ENCODE measurements around the gene MYO7B.

The MYO7B gene

DNA sequence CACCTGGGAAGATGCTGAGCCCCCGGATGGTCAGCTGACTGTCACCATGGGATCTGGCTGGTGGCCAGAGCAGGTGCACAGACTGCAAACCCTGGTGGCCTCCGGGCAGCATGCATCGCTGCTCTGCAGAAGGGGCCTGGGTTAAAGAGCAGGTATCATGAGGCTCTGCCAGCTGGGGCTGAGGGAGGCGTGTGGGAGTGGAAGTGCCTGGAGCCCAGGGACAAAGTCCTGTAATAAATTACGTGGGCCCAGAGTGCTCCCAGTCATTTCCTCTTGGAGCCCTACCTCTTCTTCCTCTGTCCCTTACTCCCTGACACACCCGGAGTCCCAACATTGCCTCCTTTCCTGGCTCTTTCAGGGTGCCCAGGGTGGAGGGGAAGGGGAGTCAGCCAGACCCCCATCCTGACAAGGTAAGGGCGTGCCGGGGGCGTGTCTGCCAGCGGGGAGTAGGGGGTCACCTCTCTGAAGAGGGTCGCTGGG is at the start of gene MYO7B:
Gene MYO7B, plus strand, starts transcription at position 262 of the 480 bp plus-strand sequence. CDS start 24,040 bp downstream, outside the sequence.
- DNase-seq: no peak

DNA sequence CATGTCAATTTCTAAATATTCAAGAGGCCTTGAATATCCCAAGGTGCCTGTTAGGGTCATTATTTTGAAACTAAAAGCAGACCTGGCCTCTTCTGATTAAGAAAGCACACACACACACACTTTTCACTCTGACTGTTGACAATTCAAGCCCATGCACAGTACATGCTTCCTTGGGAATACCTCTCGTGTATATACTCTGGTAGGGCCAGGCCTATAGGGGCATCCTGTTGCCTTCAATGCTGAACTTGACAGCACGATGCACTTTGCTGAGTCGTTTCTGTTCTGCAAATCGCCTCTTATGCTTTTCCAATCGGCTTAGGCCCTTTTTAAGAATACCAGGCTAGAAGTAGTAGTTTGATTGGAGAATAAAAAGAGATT is 49.8 kb upstream of the MYO7B start:
- no peak for DNase-seq

DNA sequence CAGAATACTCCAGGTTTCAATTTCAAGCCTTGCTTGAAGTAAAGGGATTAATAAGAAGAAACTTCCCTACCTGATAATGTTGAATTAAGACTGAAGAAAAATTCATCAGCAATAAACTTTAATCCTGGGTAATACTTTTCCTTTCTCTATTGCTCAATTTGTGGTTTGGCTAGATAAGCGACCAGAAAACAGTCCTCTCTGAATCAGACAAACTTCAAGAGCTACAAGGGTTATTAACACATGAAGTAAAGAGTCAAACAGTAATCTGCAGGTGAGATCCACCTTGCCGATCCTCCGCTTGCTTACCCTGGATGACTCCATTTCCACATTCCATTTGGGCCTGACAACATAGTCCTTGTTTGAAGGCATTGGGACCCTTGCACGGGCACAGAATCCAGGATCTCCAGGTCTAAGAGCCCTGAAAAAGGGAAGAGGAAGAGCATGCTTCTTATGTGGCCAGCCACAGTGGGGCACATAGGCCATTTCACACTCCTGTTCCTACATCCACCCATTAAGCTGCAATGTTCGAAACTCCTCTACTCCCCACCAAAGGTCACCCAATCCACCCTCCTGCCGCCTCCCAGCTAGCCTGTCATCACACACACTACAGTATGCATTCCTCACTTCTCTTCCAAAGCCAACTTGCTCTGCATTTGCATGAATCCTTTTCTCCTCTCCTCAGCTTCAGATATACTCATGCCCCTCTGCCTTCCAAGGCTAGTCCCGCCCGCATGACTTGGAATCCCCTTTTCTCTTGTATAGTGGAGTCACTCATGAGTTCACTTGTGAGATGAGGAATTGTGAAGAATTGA is 49.0 kb upstream of the MYO7B start:
- no peak for DNase-seq

DNA sequence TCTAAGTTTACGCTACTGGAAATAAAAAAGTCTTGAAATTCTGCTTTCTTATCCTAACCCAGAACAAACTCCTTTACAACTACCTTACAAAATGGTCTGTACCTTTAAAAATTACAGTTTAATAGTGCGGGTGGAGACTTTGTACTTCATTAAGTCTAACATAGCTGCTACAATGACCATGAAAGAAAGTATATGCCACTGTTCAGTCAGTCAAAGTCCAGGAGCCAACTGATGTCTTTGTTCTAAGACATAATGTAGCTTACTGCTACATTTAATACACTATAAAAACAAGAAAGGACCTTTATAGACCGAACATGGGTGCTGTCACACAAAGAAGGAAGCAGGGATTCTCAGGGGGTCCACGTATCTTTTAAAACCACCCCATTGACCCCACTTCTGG is 45.2 kb upstream of the MYO7B start:
- DNase-seq: no peak

DNA sequence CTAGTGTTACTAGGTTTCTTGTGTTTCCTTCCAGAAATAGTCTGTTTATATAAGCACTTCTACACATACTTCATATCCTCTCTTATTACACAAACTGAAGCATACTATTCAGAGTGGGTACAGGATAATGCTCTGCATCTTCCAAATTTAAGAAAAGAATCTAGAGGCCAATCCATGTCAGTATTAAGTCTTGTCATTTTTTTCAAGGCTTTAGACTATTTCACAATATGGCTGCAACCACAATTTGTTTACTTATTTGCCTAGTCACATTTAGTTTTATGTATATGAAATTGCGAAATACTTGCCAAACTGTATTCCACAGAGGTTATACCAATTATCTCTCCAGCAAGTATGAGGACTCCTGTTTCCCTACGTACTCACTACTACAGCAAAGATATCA is 37.1 kb upstream of the MYO7B start:
- no peak for DNase-seq

DNA sequence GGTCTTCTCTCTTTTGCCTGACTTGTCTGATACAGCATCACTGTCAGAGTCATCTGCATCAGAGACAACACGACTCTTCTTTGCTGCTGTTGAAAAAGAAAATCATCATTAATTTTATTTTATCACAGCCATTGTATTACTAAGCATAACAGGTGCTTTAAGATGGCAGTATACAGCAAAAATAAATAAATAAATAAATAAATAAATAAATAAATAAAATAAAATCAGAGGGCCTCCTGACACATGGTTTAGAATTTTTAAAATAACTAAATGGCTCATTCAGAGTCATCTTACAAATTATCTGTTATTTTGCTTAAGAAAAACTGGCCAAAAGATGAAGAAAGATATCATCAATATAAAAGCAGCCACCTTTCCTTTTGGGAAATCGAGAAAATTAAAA is 32.0 kb upstream of the MYO7B start:
- DNase-seq: no peak

DNA sequence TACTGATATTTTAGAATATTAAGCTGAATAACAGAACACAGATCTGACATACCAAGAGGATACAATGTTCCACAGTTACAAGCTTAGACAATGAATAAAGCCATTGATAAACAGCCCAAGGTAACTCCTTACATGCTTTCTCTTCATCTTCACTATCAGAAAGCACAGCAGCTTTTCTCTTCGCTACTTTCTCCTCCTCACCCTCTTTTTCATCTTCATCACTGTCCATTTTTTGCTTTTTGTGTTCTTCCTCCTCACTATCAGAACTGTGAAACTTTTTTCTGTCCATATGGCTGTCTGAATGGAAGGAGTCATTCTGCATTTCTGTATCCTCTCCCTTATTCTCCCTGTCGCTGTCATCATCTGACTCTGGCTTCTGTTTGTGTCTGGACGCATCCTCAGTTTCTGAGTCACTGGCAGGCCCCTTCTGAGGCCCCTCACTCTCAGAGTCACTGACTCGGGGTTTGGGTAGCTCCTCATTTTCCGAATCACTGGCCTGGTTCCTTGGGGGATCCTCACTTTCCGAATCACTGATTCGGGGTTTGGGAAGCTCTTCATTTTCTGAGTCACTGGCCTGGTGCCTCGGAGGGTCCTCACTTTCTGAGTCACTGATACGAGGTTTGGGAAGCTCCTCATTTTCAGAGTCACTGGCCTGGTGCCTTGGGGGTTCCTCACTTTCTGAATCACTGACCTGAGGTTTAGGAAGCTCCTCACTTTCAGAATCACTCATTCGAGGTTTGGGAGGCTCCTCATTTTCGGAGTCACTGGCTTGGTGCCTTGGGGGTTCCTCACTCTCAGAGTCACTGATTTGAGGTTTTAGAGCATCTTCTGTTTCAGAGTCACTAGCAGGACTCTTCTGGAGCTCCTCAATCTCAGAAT is 30.7 kb upstream of the MYO7B start:
- DNase-seq: no peak

DNA sequence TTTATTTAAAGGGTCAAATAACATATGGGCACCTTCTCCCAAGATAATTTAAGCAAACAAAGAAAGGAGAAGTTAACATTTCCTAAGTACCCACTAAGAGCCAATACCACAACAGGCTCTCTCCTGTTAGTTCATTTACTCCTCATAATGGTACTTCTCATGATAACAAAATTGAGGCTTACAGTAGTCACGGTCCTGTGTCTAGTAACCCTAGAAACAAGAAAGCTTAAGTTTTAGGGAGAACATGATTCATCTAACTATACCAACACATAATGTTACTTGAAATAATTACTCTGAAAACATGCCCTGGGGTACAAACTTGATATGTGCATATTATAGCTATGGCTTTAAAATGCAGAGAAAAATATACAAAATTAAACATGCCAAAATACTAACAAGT is 29.0 kb upstream of the MYO7B start:
- DNase-seq: no peak

DNA sequence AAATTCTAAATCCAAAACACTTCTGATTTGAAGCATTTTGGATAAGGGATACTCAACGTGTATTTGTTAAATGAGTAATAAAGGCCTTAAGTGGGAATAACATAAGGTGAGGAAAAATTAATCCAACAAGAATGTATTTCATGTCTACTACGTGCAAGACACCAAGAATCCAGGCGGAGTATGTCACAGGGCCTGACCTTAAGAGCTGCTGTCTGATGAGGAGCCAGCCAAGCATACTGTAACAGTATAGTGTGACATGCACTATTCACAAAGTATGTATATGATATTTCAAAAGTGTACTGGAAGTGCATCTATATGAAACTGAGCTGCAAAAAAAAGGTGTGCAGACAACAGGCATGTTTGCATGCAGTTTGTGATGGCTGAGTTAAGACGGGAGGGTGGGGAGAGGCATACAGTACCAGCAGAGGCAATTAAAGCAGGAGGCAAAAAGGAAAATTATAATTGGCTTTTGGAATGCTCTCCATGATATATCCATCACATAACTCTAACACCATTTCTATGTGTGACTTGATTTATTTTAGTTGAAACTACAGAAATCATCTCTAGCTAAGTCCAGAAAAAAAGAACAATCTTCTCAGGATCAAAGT is 27.4 kb upstream of the MYO7B start:
- DNase-seq: no peak

DNA sequence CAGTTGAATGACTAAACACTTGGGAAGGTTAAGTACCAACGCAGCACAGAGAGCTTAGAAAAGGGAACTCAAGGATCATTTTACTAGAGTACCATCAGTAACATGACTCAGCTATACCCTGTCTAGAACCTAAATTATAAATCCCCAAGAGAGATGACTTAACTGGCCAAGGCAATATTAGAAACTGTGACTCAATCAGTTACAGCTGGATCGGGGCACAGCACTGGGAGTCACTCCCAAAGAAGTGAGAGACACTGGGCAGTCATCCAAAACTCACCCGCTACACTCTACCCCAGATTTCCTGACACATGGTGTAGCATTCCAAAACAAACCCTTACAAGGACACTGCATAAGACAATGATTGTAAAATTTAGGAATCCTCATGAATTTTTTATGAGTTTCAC is 26.9 kb upstream of the MYO7B start:
- peak; percentile 52 for DNase-seq

DNA sequence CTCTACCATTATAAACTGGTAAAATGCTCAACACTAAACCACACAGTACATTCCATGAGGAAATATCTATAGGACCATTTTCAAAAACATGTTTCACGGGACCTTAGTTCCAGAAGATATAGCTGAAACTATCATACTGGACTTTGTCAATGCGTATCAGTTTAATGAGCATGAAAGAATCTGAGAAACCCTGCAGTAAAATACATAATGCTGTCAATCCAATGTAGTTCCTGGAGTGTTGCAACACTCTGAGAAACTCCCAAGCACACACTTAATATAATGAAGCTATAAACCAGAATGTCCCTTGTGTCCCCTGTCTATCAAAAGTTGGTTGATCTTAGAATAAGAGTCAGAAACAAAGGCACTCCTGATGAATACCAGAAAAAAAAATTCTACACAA is 25.4 kb upstream of the MYO7B start:
- DNase-seq: no peak

DNA sequence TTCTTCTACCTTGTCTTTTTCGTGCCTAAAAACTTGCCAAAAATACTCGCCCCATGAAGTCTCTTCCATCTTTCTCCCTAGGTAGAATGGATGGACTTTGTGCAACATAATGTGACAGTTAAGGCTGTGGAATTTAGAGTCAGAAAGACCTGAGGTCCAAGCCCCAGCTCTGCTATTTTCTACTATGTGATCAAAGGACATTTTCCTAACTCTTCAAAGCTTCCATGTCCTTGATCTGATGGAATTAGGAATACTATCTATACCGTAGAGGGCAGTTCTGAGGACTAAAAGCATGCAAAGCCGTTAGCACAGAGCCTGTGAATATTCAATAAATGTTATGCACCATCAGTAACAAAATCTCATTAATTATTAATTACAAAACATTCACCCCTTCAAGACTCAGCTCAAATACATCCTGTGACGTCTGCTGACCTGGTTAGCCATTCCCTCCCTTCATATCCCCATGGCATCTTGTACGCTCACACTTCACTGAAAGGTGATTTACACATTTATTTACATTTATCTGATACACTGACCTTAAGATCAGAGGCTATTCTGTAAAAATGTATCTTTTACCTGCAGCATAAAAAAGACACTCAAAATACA is 24.3 kb upstream of the MYO7B start:
- no peak for DNase-seq

DNA sequence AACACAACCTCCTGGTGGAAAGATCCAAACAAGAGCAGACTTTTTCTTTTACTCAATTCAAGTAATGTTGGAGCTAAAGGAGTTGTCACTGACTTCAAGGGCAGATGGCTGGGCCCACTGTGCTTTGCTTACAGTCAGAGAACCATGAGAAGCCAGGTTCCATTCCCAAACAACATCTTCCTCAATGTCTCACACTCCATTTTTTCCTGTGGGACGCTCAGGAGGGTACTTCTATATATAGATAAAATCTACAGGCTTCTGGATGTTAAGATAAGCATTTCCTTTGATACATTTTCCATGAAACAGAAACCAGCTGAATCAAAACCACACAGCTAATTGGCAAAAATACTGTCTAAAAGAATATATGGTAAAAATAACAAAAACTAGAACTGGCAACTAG is 23.6 kb upstream of the MYO7B start:
- no peak for DNase-seq

DNA sequence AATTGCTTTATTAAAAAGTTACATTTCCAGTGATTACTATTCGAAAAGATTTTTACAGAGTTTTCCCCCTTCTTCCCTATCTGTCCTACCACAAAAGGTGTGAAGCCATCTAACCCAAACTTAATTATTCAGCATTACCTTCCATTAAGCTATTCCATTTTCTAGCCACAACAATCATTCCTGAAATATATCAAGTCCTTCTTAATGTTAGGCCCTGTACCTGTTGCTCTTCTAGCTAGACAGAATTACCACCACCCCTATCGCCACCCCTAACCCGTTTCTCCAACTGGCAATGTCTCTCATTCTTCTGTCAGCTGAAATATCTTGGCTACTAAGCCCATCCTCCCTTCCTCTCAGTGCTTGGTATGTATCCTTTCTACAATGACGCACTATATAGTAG is 23.1 kb upstream of the MYO7B start:
- no peak for DNase-seq

DNA sequence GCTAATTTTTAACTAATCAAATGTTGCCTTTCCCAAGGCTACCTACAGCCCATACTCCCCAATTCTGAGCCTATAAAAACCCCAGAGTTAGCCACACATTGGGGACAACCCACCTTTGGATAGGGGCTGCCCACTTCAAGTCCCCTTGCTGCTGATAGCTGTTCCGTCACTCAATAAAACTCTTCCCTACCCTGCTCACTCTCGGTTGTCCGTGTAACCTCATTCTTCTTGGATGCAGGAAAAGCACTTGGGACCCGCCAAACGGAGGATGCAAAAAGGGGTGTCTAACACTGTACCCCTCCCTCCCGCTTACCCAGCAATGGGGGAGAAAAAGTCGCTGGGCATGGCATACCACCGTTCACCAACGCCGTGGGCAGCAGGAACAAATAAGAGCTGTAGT is 21.4 kb upstream of the MYO7B start:
- DNase-seq: no peak

DNA sequence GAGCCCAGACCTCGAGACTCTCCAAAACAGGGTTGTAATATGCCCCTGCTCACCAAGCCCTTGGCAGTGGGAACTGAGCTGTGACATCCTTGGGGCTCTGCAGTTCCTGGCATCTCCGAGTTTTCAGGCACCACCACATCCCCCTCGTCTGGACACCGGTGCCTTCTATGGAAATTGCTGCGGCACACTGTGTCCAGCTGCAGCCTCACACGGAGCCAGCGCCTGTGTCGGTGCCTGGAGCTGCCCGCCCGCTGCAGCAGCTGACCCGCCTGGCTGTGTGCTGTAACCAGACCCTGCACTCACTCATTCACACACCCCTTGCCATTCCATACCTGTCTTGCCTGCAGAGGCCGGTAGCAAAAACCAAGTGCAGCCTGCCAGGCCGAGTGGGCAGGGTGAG is 21.0 kb upstream of the MYO7B start:
- no peak for DNase-seq

DNA sequence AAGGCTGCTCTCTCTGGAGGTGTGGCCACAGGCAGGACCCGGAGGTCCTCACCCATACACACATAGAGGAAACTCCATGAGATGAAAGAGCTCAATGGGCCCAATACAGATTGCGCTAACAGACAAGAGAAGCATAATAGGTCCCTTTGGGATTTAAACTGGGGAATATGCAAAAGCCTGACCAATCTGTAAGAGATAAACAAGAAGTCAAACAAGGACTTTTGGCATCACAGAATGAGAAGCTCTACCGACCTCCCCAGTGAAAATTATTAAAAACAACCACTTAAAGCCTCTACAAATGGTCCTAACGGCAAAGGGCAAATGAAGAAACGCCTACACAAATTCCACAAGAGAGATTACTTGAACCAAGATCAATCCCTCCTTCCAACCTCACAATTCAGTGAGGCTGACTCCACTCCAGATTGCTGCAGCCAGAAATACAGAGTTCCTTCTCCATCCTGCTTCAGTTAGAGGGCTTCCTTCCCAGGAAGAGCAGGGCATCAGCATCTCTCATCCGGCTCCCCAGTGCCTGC is 20.0 kb upstream of the MYO7B start:
- no peak for DNase-seq

DNA sequence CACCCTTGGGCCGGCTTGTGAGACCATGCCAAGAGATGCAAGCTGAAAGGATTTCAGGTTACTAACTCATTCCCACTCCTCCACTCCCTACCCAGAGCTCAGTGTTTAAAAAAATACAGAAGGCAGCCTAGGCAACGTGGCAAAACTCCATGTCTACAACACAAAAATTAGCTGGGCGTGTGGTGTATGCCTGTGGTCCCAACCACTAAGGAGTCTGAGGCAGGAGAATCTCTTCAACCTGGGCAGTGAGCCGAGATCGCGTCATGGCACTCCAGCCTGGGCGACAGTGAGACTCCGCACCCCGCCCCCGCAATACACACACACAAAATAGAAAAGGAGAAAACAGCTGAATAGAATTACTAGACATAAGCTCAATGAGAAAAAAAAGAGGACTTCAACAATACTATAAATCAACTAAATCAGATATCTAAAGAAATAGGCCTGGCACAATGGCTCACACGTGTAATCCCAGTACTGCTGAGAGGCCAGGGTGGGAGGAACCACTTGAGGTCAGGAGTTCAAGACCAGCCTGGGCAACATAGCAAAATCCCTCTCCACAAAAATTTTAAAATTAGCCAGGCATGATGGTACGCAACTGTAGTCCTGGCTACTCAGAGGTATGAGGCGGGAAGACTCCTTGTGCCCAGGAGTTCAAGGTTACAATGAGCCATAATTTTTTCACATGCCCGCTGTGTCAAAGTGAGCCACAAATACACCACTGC is 19.3 kb upstream of the MYO7B start:
- no peak for DNase-seq

DNA sequence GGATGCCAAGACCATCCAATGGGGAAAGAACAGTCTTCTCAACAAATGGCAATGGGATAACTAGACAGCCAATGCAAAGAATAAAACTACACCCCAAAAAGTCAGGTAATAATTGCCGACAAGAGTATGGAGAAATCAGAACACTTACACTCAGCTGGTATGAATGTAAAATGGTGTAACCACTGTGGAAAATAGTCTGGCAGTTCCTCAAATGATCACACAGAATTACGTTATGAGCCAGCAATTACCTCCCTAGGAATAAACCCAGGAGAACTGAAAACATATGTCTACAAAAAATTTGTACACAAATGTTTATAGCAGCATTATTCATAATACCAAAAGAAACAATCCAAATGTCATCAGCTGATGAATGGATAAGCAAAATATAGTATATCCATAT is 18.0 kb upstream of the MYO7B start:
- no peak for DNase-seq

DNA sequence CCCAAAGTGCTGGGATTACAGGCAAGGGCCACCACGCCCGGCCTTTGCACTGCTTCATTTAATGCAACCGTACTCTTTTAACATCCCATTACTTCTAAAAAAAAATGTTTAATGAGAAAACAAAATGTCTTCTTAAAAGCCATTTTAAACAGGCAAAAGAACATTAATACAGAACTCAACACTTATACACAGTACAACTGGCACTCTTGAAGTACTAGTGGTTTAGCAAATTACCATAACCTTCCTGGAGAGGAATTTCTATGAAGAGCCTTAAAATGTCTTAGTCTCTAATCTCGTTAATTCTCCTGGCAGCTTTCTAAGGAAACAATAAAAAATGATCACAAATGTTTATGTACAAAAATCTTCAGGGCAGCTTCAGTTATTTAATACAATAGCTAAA is 15.1 kb upstream of the MYO7B start:
- no peak for DNase-seq

DNA sequence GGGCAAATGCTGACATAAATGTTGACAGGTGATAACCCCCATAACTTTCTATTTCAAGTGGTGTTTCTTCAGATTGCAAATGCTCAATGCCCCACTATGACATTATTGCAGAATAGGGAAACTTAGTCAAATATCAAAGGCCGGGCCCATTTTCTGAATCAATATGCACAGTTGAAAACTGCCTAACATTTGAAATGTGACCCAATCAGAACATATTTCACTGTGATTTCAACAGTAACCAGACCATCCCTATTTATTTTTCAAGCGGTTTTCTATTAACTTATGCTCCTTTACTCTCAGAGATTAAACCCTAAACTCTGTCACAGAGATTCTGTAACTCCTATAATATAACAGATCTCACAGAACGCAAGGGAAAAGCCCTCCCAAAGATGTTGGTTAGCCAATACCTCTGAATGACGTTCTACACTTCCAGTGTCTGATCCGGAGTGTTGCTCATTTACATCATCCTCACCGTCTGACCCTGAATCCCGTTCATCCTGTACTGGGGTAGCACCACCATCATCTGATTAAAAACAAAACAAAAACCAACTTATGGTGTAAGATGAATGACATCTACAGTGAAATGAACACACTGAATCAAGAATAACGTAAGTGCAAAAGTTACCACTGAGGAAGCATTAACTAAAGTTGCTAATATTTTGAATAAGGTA is 12.1 kb upstream of the MYO7B start:
- DNase-seq: no peak

All from NCI-H82 (cell line).